GM19395 (cell line): ENCODE results near the gene HLA-DRA.
"Not testable (repeated sequence)": the region's sequence is repeated elsewhere in the genome, so short reads cannot be mapped to it uniquely, and the experiment has no call there.

Experiments
- ATAC-seq: cut with Tn5 transposase; IDR thresholded peaks from one replicate; pipeline ENCODE4 v1.9.1; 2021; ENCODE audit warnings: mild to moderate bottlenecking, moderate library complexity; ENCODE audit not compliant: unreplicated experiment

Gene HLA-DRA

DNA sequence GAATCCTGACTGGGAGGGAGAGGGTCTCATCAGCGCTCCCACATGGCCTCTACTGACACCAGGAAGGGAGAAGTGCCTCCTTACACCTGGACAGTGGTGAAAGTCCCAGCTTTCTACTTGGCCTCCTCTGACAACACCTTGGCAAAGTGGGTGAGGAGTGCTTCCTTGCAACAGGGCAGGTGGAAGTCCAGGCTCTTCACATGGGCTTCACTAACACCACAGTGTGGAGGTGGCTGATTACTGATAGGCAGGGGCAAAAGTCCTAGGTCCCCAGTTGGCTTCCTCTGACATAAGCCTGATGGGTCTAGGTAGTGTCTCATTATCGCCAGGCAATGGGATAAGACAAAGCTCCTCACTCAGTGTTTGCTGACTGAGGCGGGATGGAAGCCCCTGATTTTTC is 9.5 kb upstream of the HLA-DRA start:
- ATAC-seq: no peak

GRCh38 chr6:32431142-32431541 is 8.5 kb upstream of the HLA-DRA start:
- ATAC-seq: no peak

GRCh38 chr6:32432050-32432450 is 7.6 kb upstream of the HLA-DRA start:
- no peak for ATAC-seq

- ATAC-seq: not testable (repeated sequence)
Measured at GRCh38 chr6:32433950-32434349, 5.7 kb upstream of the HLA-DRA start.

GRCh38 chr6:32436186-32436585 is 3.5 kb upstream of the HLA-DRA start:
- ATAC-seq: no peak

DNA sequence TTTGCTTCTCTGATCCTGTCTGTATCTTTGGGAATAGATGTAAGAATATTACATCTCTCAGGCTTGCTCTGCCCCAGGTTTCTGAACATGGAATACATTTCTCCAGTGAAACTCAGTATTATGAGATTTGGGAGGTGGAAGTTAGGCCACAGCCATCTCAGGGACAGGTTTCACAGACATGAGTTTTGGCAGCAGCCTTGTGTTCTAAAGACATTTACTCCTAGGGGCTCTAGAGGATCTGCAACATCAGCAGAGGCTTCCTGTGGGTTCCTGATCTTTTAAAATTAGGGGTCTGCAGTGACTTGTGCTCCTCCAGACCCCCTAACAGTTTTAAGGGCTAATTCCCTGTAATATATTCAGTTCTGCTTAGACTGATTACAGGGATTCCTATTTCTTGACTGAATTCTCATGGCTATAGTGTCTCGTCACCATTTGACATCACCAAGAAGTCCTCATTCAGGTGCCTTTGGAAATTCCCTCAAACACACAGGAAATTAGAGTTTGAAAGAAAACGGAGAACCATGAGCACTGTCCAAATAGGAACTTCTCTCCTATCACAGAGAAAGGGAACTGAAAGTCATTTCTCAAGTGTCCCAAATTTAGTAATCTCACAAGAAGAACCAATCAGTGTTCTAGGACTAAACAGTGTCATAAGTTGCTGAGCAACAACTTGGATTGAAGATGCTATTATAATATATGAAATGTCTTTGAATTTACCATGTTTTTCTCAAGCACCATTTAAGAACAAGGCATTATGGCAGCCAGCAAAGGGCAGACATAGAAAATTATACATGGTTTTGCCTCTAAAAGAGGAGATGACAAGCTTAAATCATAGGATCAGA is 2.5 kb upstream of the HLA-DRA start:
- no peak for ATAC-seq

DNA sequence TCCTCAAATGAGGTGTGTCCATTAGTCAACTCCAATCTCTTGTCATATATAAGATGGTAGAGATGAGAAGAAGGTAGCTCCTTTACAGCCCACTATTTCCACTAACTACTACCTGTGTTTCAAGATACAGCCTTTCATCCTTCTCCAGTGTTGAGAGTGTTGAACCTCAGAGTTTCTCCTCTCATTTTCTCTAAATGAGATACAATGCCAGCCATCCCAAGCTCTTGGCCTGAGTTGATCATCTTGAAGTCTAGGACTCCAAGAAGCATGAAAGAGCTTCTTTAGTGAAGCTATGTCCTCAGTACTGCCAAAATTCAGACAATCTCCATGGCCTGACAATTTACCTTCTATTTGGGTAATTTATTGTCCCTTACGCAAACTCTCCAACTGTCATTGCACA is 548 bp upstream of the HLA-DRA start:
- ATAC-seq: peak; percentile 24

DNA sequence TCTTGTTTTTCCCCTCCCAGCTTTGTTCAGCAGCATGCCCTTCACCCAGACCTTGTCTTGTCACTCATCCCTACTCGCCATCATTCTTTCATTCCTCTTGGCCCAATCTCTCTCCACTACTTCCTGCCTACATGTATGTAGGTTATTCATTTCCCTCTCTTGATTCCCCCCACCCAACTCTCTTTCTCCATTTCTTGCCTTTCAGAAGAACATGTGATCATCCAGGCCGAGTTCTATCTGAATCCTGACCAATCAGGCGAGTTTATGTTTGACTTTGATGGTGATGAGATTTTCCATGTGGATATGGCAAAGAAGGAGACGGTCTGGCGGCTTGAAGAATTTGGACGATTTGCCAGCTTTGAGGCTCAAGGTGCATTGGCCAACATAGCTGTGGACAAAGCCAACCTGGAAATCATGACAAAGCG is 2.6 kb downstream of the HLA-DRA start:
- ATAC-seq: no peak

DNA sequence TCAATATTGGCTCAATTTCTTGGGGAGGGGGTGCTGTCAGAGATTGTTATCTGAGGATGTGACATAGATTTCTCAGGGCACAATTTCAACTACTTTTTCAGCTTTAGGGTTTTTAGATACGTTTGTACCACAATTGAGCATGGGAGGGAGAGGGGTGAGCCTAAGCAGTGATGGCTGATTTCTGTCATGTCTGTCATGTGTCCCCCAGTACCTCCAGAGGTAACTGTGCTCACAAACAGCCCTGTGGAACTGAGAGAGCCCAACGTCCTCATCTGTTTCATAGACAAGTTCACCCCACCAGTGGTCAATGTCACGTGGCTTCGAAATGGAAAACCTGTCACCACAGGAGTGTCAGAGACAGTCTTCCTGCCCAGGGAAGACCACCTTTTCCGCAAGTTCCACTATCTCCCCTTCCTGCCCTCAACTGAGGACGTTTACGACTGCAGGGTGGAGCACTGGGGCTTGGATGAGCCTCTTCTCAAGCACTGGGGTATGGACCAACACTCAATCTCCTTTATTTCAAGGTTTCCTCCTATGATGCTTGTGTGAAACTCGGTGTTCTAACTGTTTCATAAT is 3.4 kb downstream of the HLA-DRA start:
- no peak for ATAC-seq

DNA sequence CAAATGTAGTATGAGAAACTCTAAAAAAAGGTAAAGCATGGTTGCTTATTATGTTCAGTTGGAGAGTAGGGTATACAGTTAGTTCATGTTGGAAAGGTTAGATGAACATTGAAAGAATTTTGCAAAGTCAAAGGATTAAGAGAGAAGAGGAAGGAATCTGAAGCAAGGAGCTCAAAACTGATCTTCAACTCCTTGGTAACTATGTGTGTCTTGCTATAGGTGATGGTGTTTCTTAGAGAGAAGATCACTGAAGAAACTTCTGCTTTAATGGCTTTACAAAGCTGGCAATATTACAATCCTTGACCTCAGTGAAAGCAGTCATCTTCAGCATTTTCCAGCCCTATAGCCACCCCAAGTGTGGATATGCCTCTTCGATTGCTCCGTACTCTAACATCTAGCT is 4.7 kb downstream of the HLA-DRA start:
- ATAC-seq: no peak

- ATAC-seq: no peak
Measured at GRCh38 chr6:32445321-32445854, 5.7 kb downstream of the HLA-DRA start.

DNA sequence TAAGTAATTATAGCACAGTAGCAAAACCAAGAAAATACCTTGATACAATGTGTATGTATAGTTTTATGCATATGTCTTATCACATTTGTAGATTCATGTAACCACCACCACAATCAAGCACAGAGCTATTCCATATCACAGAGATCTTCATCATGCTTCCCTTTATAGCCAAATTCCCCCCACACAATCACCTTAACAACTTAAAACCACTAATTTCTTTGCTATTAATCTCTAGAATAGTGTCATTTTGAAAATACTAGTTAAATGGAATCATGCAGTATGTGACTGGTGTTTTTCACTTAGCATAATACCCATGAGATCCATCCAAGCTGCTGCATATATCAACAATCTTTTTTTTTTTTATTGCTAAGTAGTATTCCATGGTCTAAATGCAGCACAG is 8.2 kb downstream of the HLA-DRA start:
- ATAC-seq: no peak

- no peak for ATAC-seq
Measured at GRCh38 chr6:32449088-32449736, 9.5 kb downstream of the HLA-DRA start.

DNA sequence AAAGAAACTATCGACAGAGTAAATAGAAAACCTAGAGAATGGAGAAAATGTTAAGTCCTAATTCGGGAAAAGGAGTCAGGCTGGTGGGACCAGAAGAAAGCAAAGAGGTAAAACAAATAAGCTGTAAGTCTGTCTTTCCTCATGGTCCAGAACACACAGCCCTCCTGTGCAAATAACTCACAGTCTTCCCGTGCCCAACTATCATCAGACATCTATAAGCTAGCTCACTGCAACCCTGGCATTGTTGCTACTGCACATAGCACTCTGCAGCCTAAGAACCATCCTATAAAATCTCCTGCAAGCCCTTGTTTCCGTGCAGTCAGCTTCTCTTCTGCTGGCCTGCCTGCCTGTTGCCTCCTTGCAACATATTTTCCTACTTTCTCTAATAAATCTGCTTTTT is 17.4 kb downstream of the HLA-DRA start:
- ATAC-seq: no peak

DNA sequence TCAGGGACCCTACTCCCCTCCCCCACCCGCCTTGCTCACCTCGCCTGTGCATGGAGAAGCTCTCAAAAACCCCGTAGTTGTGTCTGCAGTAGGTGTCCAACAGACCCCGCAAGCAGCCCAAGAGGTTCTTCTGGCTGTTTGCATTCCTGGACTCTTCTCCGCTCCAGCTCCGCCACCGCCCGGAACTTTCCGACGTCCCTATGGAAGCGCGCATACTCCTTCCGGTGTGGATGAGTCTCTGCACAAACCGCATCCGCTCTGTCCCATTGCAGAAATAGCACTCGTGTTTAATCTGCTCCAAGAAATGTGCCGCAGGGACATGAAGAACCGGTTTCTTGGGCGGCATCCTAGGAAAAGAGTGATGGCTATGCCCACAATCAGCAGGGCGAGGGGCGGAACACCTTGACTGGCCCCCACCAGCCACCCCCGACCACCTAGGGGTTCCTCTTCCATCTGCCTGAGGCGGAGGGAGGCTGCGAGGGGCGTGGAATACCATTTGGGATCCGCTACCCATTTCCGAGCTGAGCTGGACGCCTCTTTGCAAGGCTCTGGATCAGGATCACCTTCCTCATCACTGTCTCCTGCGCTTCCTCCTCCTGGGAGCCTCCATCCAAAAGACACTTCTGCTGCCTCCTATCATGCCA is 20.2 kb downstream of the HLA-DRA start:
- ATAC-seq: no peak

DNA sequence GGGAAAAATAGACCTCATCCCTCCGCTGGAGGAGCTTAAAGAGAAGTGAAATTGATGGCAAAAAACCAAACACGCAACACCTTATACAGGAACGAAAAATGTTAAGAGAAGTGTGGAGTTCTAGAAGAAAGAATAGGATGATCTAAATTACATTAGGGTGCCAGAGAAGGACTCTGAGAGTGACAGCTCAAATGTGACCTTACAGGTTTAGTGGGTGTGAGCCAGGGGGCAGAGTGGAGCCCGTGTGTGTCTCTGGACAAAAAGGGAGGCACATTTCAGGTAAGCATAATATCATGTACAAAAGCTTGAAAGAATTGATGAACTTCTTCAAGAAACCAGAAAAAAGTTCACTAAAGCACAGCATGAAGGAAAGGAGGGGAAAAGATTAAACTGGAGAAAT is 20.8 kb downstream of the HLA-DRA start:
- ATAC-seq: no peak

- ATAC-seq: no peak
Measured at GRCh38 chr6:32461493-32461892, 21.8 kb downstream of the HLA-DRA start.

DNA sequence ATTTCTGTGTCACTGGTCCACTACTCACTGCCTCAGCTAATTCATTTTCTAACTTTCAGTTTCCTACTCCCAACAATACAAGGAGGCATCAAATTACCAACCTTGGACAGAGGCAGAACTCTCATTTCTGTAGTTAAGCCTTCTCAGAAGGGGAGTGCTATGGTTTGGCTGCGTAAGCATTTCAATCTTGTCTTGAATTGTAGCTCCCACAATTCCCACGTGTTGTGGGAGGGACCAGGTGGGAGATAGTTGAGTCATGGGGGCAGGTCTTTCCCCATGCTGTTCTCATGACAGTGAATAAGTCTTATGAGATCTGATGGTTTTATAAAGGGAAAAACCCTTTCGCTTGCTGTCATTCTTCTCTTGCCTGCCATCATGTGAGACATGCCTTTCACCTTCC is 22.9 kb downstream of the HLA-DRA start:
- peak; percentile 63 for ATAC-seq

- ATAC-seq: not testable (repeated sequence)
Measured at GRCh38 chr6:32467743-32468503, 28.2 kb downstream of the HLA-DRA start.

DNA sequence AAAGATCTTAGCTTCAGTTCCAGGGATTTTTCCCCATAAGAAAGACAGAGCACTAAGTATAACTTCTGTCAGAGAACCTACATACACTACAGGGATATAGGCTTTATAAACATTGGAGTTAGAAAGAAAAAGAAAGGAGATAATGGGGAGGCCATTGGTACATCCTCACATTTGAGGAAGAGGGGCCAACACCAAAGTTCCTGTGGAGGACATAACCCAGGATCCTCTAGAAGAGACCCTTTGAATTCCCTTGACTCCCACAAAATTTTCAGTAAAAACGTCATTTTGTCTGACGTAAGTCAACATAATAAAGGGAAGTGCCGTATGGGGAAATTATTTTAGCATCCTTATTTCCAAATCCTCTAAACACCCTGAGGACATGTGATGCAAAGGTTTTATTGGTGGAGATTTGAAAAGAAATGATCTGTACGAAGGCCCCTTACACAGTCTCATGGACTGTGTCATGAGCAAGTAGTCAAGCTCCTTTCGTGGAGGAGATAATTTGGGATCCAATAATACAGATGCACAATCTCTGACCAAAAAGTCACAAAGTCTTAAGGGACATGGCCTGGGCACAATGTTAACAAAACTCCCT is 33.2 kb downstream of the HLA-DRA start:
- no peak for ATAC-seq
